GM19452 (cell line): ENCODE measurements around the gene PDE6D.

ENCODE experiments used
- ATAC-seq: cut with Tn5 transposase; IDR thresholded peaks from one replicate; pipeline ENCODE4 v1.9.1; 2021; ENCODE audit not compliant: unreplicated experiment

Gene PDE6D

DNA sequence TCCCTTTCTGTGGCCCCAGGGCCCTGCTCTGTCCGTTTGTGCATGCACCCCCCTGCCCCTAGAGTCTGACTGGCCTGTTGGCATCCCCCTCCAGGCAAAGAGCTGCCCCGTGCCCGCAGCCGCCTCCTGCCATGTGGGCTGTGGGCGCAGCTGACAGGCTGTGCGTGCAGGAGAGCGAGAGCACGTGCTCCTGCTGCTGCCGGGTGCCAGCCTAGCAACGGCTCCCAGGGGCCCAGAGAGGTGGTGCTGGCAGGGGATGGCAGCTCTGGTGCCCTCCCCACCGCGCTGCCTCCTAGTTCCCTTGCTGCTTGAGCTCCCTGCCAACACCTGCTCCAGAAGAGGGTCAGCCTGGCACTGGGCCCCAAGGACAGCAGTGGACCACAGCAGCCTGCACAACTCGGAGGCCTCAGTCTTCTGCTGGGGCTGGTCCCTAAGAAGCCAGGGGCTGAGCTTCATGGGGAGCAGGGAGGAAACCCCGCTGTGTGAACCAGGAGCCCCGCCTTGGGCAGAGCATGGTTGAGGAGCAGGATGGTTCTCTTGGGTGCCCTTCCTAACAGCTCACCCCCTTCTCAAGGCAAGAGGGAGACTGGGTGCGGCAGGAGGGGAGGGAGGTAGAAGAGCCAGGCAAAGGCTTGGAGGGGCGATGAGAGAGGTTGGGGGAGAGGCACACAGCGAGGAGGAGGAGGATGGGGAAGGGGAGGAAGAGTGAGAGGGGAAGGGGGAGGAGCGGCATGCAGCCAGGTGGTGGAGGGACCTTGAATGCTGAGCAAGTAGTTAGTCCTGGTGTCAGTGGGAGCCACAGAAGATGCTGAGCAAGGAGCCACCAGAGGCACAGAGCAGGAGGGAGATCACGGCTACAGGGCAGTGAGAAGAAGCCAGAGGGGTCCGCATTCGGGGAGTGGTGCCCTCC lies 96.5 kb downstream of the PDE6D start:
- no peak for ATAC-seq

DNA sequence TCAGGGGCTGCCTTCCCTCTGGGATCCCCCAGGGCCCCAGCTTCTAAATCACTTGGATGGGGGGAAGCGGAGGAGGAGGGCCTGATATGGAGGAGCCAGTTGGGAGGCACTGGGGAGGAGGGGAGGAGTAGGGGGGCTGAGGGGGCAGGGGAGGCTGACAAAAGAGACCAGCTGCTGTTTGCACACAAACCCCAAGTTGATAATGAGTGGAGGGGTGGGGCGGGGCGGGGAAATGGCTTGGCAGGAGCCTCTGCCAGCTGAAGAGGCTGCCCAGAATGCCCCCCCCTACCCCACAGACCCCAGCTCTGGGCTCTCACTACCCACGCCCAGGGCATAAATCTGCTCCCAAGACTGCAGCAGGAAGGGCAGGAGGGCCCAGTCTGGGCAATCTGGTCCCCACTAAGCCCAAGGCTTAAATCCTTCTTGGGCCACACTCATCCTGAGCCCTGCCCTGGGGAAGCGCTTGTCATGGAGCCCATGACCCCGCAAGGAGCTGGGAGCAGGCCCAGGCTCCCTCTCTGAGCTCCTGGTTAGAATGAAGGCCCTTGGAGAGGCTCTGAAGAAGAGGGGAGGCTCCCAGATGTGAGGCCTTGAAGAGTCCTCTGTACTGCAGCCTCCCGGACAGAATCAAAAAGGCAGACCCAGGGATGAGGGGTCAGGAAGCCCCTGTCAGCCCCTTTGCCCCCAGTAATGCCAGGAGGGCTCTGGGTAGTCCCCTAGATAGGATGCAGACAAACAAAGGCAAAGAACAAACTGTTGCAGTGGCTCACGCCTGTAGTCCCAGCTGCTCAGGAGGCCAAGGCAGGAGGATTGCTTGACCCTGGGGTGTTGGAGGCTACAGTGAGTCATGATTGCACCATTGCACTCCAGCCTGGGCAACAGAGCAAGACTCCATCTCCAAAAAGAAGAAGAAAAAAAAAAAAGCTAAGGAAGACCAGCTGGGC lies 97.5 kb downstream of the PDE6D start:
- ATAC-seq: no peak

DNA sequence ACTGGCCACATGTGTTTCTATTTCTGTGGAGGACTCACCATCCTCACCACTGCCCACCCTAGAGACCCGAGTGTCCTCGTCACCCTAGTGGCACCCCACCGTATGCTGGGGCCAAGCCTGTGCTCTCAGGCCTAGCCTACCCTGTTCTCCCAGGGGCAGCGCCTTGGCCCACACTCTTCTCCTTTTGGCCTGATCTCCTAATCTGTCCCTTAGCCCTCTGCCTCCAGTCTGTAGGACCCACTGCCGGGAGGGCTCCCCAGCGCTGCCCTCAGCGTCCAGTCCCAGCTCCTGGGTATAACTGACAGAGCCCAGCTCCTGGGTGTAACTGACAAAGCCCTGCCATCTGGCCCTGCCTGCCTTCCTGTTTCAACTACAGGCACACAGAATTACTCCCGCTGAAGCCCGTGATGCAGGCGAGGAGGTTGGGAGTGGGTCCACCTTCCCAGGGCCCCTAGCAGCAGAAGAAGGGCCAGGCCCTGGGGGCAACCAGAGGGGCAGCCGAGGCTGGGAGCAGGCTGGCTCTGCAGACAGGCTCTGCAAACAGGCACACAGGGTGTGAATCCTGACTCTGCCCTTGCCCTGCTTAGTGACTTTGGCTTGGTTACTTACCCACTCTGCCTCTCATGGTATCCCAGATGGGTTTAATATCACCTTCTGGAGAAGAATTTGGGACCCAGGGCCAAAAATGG lies 98.3 kb downstream of the PDE6D start:
- no peak for ATAC-seq
